ENCODE results near the gene HCN3. TPM values are rescaled to one million over a fixed set of nuclear protein-coding genes. Genes with fewer than 3 reads are reported as not detected.

Gene HCN3
- total RNA-seq, 1 experiment from 2014 or later, result 5.4 TPM

- H3K9me3 ChIP-seq (ENCODE audit: control insufficient read depth, low read depth, low read length), result no peaks in the 10 kb centered on the region
- no peak overlapping the region for H3T11ph ChIP-seq (ENCODE audit: low read length)
- TF ChIP-seq CTCF (conservative IDR thresholded peaks at IDR 0.05), result no peak
- no peak overlapping the region; the same call in 1 of the 2 replicates for H2BK15ac ChIP-seq (ENCODE audit: low read depth, low read length)
- H3K9ac ChIP-seq (ENCODE audit: extremely low read depth, insufficient read length, low read length), result no peak overlapping the region
- Mint-ChIP-seq H3K9me3 (no peaks in the 10 kb centered on the region), H3K27ac (peak overlapping the region in 1 of 3 experiments; percentile 21; a peak in 1 of 7 replicates), H3K36me3 (ENCODE audit: insufficient read depth in 1 of 3, low read depth in 3 of 3) (peaks cover 4 to 12% (median 8%) of the 10 kb centered on the region in 3 experiments; a peak in 5 of 7 replicates), H3K4me3 (no peak overlapping the region), H3K4me1 (peaks cover 2 to 5% of the 10 kb centered on the region in 2 experiments), H3K27me3 (ENCODE audit: low read depth) (no peaks in the 10 kb centered on the region)
- H3K23me2 ChIP-seq (ENCODE audit: insufficient read length, low read depth, low read length, poor library complexity, severe bottlenecking), result peaks cover 3% of the 10 kb centered on the region
- no peak overlapping the region for H2BK120ac ChIP-seq (ENCODE audit: low read depth, low read length, poor library complexity, severe bottlenecking)
- H3K56ac ChIP-seq (ENCODE audit: insufficient read length, low read depth, low read length), result no peak overlapping the region
- H4K91ac ChIP-seq (ENCODE audit: insufficient read length, low read depth, low read length), result no peak overlapping the region
- H2BK12ac ChIP-seq (ENCODE audit: insufficient read length, low read depth, low read length), result no peak overlapping the region
- H2AK5ac ChIP-seq (ENCODE audit: insufficient read length, low read length), result no peak overlapping the region
- no peak for DNase-seq
- H3K4ac ChIP-seq (ENCODE audit: low read depth, low read length), result no peak overlapping the region
- H3K79me2 ChIP-seq (ENCODE audit: insufficient read depth, low read length), result no peaks in the 10 kb centered on the region
- H4K5ac ChIP-seq (ENCODE audit: insufficient read length, low read depth, low read length), result no peak overlapping the region
- no peak overlapping the region for H3K18ac ChIP-seq (ENCODE audit: insufficient read length, low read depth, low read length)
- no peak overlapping the region for H2BK20ac ChIP-seq (ENCODE audit: low read depth, low read length, poor library complexity, severe bottlenecking)
- H3K4me2 ChIP-seq (ENCODE audit: insufficient read depth, insufficient read length, low read length), result no peak overlapping the region
- H3K23ac ChIP-seq (ENCODE audit: insufficient read length, low read depth, low read length), result no peak overlapping the region
- no peaks in the 10 kb centered on the region for H3K4me1 ChIP-seq (ENCODE audit: insufficient read depth, low read length)
- H4K8ac ChIP-seq (replicated peaks; ENCODE audit: insufficient read length, low read depth, low read length), result no peak overlapping the region
- H3K14ac ChIP-seq (ENCODE audit: insufficient read depth, low read length), result no peak overlapping the region
- H2BK5ac ChIP-seq (ENCODE audit: insufficient read length, low read length), result no peak overlapping the region
- no peaks in the 10 kb centered on the region for H4K20me1 ChIP-seq (ENCODE audit: control insufficient read depth, insufficient read depth, insufficient read length)
- no peak overlapping the region for H2AFZ ChIP-seq (ENCODE audit: low read length)
- WGBS (ENCODE audit: extremely low coverage, insufficient read length, low lambda C conversion rate), result no CpG with 5 or more reads among the region's 12 CpGs
- H3K27ac ChIP-seq (ENCODE audit: insufficient read length, low read depth, low read length), result no peak overlapping the region
- H3K27me3 ChIP-seq (ENCODE audit: insufficient read depth, low read length), result no peaks in the 10 kb centered on the region
- H3K79me1 ChIP-seq (ENCODE audit: insufficient read depth, low read depth, low read length, poor library complexity, severe bottlenecking), result no peaks in the 10 kb centered on the region
These were observed 7.2 kb downstream of the HCN3 start for GRCh38 chr1:155284476-155284875.

Data from H9 (cell line).